Rectal smooth muscle tissue (tissue), 1 donor: ENCODE data around the gene FFAR3.
"Not testable (repeated sequence)": the region's sequence is repeated elsewhere in the genome, so short reads cannot be mapped to it uniquely, and the experiment has no call there.

Experiments
- H3K27ac ChIP-seq: one replicate; pipeline ENCODE4 v1.7.0; 2013; ENCODE audit warnings: low read depth, low read length, inconsistent platforms
- H3K27me3 ChIP-seq: one replicate; pipeline ENCODE4 v1.7.0; 2013; ENCODE audit warnings: low read length; ENCODE audit not compliant: control insufficient read depth, insufficient read depth
- H3K36me3 ChIP-seq: one replicate; pipeline ENCODE4 v1.7.0; 2013; ENCODE audit warnings: low read length; ENCODE audit not compliant: control insufficient read depth, insufficient read depth
- H3K4me1 ChIP-seq: one replicate; pipeline ENCODE4 v1.7.0; 2013; ENCODE audit warnings: low read length; ENCODE audit not compliant: control insufficient read depth, insufficient read depth
- H3K4me3 ChIP-seq: one replicate; pipeline ENCODE4 v1.7.0; 2013; ENCODE audit warnings: low read length
- H3K9ac ChIP-seq: one replicate; pipeline ENCODE4 v1.7.0; 2013; ENCODE audit warnings: low read length

Gene FFAR3

DNA sequence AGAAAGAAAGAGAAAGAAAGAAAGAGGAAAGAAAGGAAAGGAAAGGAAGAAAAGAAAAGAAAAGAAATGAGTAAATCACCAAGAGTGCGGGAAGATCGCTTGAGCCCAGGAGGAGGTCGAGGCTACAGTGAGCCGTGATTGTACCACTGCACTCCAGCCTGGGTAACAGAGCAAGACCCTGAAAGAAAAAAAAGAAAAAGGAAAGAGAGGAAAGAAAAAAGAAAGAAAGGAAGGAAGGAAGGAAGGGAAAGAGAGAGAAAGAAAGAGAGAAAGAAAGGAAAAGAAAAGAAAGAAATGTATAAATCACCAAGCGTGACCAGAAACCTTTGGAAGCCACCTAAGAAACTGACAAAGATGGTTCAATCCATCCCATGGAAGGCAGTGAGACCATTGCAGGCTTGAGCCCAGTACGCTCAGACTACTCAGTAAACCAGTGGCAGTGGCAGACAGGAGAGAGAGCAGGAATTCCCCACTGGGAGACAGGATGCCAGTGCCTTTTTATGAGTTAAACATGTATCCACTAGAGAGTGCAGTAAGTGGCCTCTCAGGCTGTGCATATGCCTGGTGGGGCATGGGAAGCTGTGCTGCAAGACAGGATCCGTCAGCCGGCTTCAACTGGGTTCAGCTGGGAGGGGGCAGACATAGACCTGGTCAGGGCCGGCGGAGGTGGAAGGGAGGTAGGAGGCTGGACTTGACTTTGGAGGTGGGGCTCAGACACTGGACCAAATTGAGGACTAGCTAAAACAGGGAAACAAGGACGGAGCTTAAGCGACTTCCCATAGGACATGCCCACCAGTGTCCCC, 17.4 kb downstream of the FFAR3 start:
- Histone ChIP-seq H3K27ac (no peak overlapping the region), H3K4me3 (no peak overlapping the region), H3K9ac (no peak overlapping the region), H3K27me3 (no peaks in the 10 kb centered on the region), H3K4me1 (peaks cover 6% of the 10 kb centered on the region), H3K36me3 (no peaks in the 10 kb centered on the region)

DNA sequence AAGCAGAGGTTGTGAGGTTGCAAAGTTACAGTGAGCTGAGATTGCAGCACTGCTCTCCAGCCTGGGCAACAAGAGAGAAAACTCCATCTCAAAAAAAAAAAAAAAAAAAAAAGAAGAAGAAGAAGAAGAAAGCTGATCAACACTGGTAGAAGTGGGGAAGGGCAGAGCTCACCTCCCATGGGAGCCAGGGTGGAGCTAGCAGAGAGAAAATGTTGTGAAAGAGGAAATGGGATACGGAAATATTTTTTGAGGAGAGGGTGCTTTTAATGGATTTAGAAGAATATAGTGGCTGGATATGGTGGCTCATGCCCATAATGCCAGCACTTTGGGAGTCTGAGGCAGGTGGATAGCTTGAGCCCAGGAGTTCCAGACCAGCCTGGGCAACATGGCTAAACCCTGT, 19.4 kb downstream of the FFAR3 start:
- Histone ChIP-seq H3K4me3 (no peak overlapping the region), H3K9ac (no peak overlapping the region), H3K27ac (no peak overlapping the region), H3K36me3 (no peaks in the 10 kb centered on the region), H3K27me3 (no peaks in the 10 kb centered on the region), H3K4me1 (peaks cover 12% of the 10 kb centered on the region)

DNA sequence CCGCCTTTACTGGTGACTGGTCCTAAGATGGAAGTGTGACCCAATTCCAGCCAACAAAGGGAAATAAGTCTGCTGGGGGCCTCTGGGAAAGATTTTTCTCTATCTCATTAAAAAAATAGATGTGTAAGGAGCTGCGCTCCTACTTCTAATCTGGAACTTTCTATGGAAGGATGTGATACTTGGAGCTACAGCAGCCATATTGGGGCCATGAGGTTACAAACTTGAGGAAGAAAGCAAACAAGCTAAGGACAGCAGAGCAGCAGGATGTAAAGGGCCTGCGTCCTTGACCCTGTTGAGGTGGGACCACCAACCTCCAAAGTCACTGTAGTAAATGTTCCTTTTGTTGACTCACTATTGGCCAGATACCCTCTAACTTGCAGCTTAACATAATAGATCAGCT, 20.1 kb downstream of the FFAR3 start:
- H3K36me3 ChIP-seq: no peaks in the 10 kb centered on the region
- H3K9ac ChIP-seq: no peak overlapping the region
- no peak overlapping the region for H3K27ac ChIP-seq
- no peak overlapping the region for H3K4me3 ChIP-seq
- H3K4me1 ChIP-seq: peaks cover 12% of the 10 kb centered on the region
- no peaks in the 10 kb centered on the region for H3K27me3 ChIP-seq

DNA sequence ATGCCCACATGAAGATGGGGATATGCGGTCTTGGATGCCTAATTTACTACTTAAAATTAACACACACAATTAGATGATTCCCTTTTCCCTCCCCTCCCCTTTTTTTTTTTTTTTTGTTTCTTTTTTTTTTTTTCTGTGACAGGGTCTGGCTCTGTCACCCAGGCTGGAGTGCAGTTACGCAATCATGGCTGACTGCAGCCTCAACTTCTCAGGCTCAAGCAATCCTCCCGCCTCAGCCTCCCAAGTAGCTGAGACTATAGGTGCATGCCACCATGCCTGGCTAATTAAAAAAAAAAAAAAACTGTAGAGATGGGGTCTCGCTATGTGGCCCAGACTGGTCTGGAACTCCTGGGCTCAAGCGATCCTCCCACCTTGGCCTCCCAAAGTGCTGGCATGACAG, 21.3 kb downstream of the FFAR3 start:
- H3K4me3 ChIP-seq, H3K9ac ChIP-seq, H3K27ac ChIP-seq, H3K36me3 ChIP-seq, H3K27me3 ChIP-seq: not testable (repeated sequence)
- H3K4me1 ChIP-seq: peaks cover 12% of the 10 kb centered on the region

DNA sequence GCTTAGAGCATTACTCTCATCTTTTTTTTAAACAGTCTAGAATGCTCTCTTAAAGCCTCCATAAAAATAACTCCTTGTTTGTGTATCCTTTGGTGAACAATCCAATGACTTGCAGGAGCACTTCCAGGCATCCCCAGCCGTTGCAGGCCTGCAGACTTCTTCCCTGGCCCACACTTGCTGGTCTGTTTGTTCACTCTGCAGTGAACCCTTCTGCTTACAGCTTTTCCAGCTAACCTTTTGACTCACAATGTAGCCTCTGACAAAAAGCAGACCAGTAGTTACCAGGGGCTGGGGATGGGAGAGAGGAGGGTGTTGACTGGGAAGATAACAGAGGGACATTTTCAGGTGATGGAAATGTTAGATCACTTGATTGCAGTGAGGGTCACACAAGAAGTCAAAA, 21.7 kb downstream of the FFAR3 start:
- no peaks in the 10 kb centered on the region for H3K36me3 ChIP-seq
- H3K27ac ChIP-seq: peak overlapping the region; percentile 76
- H3K4me3 ChIP-seq: no peak overlapping the region
- peaks cover 12% of the 10 kb centered on the region for H3K4me1 ChIP-seq
- no peaks in the 10 kb centered on the region for H3K27me3 ChIP-seq
- H3K9ac ChIP-seq: no peak overlapping the region

DNA sequence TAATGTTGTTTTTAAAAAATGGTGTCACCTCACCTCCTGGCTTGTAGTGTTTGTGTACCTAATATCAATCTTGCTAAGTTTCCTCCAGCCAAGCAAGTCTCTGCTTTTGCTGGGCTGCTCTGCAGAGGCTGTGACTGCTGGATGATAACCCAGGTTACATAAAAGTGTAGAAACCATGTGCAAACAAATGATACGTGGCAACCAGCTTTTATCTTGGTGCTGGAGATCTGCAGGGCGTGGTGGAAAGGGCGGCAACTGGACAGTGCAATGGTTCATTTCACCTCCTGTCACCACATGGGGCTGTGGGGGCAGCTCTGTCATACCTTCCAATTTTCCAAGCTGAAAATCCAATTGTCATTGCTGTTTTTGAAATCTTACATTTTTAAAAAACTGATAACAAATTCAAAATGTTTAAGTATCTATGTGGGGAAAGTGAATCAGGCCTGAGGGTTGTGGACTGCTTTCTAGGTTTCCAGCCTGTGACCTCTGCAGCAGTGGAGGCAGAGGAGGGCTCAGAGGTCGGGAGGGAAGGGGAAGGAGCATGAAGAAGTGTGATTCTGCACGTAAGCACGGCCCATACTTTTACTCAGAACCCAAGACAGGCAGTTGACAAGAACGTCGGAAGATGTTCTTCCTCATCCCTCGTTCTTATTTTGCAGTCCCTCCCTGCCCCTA, 22.3 kb downstream of the FFAR3 start:
- Histone ChIP-seq H3K27ac (peak overlapping the region; percentile 76), H3K4me3 (no peak overlapping the region), H3K4me1 (peaks cover 12% of the 10 kb centered on the region), H3K9ac (no peak overlapping the region), H3K27me3 (no peaks in the 10 kb centered on the region), H3K36me3 (no peaks in the 10 kb centered on the region)

DNA sequence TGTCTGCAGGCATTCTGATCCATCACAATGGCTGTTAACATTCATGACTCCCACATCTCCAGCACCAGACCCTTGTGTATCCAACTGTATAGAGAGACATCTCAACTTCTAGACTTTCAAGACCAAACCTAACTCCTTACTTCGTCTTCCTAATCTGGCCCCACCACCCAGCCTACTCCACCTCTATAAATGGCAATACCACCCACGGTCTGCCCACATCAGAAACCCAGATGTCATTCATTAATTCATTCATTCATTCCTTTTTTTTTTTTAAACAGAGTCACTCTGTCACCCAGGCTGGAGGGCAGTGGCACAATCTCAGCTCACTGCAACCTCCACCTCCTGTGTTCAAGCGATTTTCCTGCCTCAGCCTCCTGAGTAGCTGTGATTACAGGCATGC, 23.1 kb downstream of the FFAR3 start:
- H3K4me1 ChIP-seq: peaks cover 12% of the 10 kb centered on the region
- H3K36me3 ChIP-seq: no peaks in the 10 kb centered on the region
- peak overlapping the region; percentile 76 for H3K27ac ChIP-seq
- no peaks in the 10 kb centered on the region for H3K27me3 ChIP-seq
- no peak overlapping the region for H3K9ac ChIP-seq
- H3K4me3 ChIP-seq: no peak overlapping the region

DNA sequence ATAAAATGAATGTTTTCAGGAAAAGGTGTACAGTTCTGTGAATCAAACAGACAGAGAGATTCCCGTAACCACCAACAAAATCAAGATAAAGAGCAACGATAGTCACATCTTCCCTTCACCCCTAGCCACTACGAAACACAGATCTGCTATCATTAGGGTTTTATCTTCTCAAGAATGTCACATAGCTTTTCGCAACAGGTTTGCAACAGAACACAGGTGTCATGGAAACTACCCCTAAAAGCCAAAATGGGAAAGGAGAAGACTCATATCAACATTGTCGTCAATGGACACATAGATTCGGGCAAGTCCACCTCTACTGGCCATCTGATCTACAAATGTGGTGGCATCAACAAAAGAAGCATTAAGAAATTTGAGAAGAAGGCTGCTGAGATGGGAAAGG, 23.7 kb downstream of the FFAR3 start:
- H3K36me3 ChIP-seq: no peaks in the 10 kb centered on the region

DNA sequence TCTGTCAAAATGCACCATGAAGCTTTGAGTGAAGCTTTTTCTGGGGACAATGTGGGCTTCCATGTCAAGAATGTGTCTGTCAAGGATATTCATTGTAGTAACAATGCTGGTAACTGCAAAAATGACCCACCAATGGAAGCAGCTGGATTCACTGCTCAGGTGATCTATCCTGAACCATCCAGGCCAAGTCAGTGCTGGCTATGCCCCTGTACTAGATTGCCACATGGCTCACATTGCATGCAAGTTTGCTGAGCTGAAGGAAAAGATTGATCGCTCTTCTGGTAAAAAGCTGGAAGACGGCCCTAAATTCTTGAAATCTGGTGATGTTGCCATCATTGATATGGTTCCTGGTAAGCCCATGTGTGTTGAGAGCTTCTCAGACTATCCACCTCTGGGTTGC, 25.3 kb downstream of the FFAR3 start:
- no peaks in the 10 kb centered on the region for H3K36me3 ChIP-seq
- no peak overlapping the region for H3K27ac ChIP-seq
- H3K4me3 ChIP-seq: no peak overlapping the region
- H3K4me1 ChIP-seq: peaks cover 15% of the 10 kb centered on the region
- H3K27me3 ChIP-seq: no peaks in the 10 kb centered on the region
- no peak overlapping the region for H3K9ac ChIP-seq

More for the DNA sequence above, 23.7 kb downstream of the FFAR3 start:
- Histone ChIP-seq H3K27ac (peak overlapping the region; percentile 24), H3K4me3 (no peak overlapping the region), H3K9ac (no peak overlapping the region), H3K27me3 (no peaks in the 10 kb centered on the region), H3K4me1 (peaks cover 12% of the 10 kb centered on the region)

DNA sequence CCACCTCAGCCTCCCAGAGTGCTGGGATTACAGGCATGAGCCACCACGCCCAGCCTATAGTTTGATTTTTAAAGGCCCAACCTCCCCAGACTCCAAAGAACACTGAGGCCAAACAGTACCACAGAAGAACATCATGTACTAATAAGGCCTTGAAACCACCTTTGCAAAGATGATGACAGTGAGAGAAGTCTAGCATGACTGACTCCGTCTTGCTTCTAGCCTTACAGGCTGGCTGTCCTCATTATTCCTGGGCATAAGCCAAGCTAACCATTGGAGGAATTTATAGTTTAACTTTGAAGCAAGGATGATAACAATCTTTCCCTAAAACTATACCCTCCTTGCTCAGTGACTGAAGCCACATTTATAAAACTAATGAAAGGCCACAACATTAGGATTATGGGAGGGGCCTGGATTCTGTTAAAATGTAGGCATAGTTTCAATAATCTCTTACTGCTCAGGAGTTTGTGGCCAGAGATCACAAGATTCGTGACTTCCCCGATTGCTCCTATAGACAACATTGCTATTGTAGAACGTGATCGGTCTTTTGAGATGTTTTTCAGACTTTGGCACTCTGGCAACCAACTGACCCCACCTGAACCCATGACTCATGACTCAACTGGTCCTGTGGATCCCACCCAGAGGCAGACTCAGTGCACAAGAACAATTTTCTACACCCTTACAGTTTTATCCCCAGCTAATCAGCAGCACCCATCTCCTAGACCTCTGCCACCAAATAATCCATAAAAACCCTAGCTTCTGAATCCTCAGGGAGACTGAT, 30.2 kb downstream of the FFAR3 start:
- H3K9ac ChIP-seq: no peak overlapping the region
- no peaks in the 10 kb centered on the region for H3K36me3 ChIP-seq
- H3K27me3 ChIP-seq: no peaks in the 10 kb centered on the region
- H3K27ac ChIP-seq: peak overlapping the region; percentile 53
- peaks cover 4% of the 10 kb centered on the region for H3K4me1 ChIP-seq
- H3K4me3 ChIP-seq: no peak overlapping the region

DNA sequence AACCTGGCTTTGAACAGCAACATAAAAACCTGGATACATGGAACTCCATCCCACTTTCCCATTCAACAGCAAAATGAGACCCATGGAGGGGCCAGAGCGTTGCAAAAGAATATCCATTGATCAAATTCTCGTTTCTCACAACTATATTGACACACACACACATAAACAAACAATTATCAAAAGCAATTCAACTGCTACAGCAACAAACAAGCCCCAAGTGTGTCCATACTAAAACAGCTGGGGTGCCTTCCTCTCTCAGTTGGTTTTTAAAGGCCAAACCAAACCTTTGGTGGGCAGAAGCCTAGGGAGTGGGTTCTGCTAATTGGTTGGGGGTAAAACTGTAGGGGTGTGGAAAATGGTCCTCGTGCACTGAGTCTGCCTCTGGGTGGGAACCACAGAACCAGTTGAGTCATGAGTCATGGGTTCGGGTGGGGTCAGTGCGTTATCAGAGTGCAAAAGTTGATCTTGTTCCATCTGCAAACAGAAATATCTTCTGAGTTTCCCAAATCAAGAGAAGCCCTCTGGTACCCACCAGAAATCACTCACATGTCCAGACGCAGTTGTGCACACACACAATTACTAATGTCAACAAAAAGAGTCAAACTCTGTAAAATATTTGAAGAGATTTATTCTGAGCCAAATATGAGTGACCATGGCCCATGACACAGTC, 31.1 kb downstream of the FFAR3 start:
- no peaks in the 10 kb centered on the region for H3K36me3 ChIP-seq

More for the DNA sequence above, 31.1 kb downstream of the FFAR3 start:
- no peaks in the 10 kb centered on the region for H3K27me3 ChIP-seq
- H3K9ac ChIP-seq: no peak overlapping the region
- no peak overlapping the region for H3K27ac ChIP-seq
- peaks cover 4% of the 10 kb centered on the region for H3K4me1 ChIP-seq
- H3K4me3 ChIP-seq: no peak overlapping the region
